ENCODE data around the gene TNFAIP2.
"Not testable (repeated sequence)": the region's sequence is repeated elsewhere in the genome, so short reads cannot be mapped to it uniquely, and the experiment has no call there.

TNFAIP2 gene

GRCh38 chr14:103158688-103159087, 35.4 kb downstream of the TNFAIP2 start:
- no peak for DNase-seq

- no peak for DNase-seq
Measured at GRCh38 chr14:103160321-103161053, 37.2 kb downstream of the TNFAIP2 start.

- no peak for DNase-seq
Measured at GRCh38 chr14:103161054-103161397, 37.8 kb downstream of the TNFAIP2 start.

GRCh38 chr14:103163199-103163598, 39.9 kb downstream of the TNFAIP2 start:
- DNase-seq = no peak

- DNase-seq = no peak
Measured at GRCh38 chr14:103164006-103164405, 40.7 kb downstream of the TNFAIP2 start.

- DNase-seq = no peak
Measured at GRCh38 chr14:103164779-103165178, 41.5 kb downstream of the TNFAIP2 start.

GRCh38 chr14:103165323-103165722, 42.1 kb downstream of the TNFAIP2 start:
- no peak for DNase-seq

GRCh38 chr14:103169954-103170353, 46.7 kb downstream of the TNFAIP2 start:
- DNase-seq = no peak

- not testable (repeated sequence) for DNase-seq
Measured at GRCh38 chr14:103171206-103171605, 47.9 kb downstream of the TNFAIP2 start.

- no peak for DNase-seq
Measured at GRCh38 chr14:103172921-103173320, 49.7 kb downstream of the TNFAIP2 start.

GRCh38 chr14:103173887-103174286, 50.6 kb downstream of the TNFAIP2 start:
- DNase-seq = not testable (repeated sequence)

GRCh38 chr14:103176176-103176575, 52.9 kb downstream of the TNFAIP2 start:
- DNase-seq = not testable (repeated sequence)

- no peak for DNase-seq
Measured at GRCh38 chr14:103177376-103177775, 54.1 kb downstream of the TNFAIP2 start.

- no peak for DNase-seq
Measured at GRCh38 chr14:103178521-103178920, 55.3 kb downstream of the TNFAIP2 start.

- DNase-seq = no peak
Measured at GRCh38 chr14:103179094-103179493, 55.8 kb downstream of the TNFAIP2 start.

GRCh38 chr14:103180331-103180730, 57.1 kb downstream of the TNFAIP2 start:
- no peak for DNase-seq

GRCh38 chr14:103184046-103184445, 60.8 kb downstream of the TNFAIP2 start:
- DNase-seq = no peak

- no peak for DNase-seq
Measured at GRCh38 chr14:103185051-103186029, 62.1 kb downstream of the TNFAIP2 start.

GRCh38 chr14:103186241-103186822, 63.1 kb downstream of the TNFAIP2 start:
- no peak for DNase-seq
